SK-N-SH (cell line): Measurements from ENCODE around the gene IPMK. TPM values are rescaled to one million over a fixed set of nuclear protein-coding genes. Genes with fewer than 3 reads are reported as not detected.

Source experiments
- CTCF ChIA-PET: fragments of 300-600, 350-600 bp; formaldehyde crosslinking; extraction: SDS; loops from one replicate; lab custom pipeline; 2021; lab: Yijun Ruan, JAX
- POLR2A ChIA-PET: fragments of 350-600 bp; sonication (Branson Sonifier 250); formaldehyde crosslinking; extraction: SDS; loops from one replicate; lab custom pipeline; 2020; ENCODE audit warnings: antibody characterized with exemption, inconsistent platforms; lab: Yijun Ruan, JAX
- DNase-seq: peaks from one replicate; pipeline ENCODE4 v3.0.0; 2012
- H2AFZ ChIP-seq: fragments of 200-600 bp; sonication (generic); 2 replicates; pipeline ENCODE4 v1.8.1; 2016; ENCODE audit warnings: antibody characterized with exemption, mild to moderate bottlenecking, low read depth
- H3F3A ChIP-seq: fragments of 200-600 bp; sonication (generic); replicated peaks from 2 replicates; pipeline ENCODE3; 2016; ENCODE audit warnings: antibody characterized with exemption, mild to moderate bottlenecking; ENCODE audit not compliant: insufficient read depth
- H3K27ac ChIP-seq, 2 experiments: fragments of 200-500 bp in 1 of 2; fragments of 200-600 bp in 1 of 2; sonication (Bioruptor generic) in 1 of 2; sonication (generic), shearing (Covaris generic) in 1 of 2; 2 replicates each; pipeline versions ENCODE4 v1.5.1 to v1.6.1; 2014 to 2016; ENCODE audit warnings: low read depth in 2 of 2, inconsistent platforms in 1 of 2, low read length in 1 of 2, mild to moderate bottlenecking in 1 of 2, mixed read lengths in 1 of 2
- H3K27me3 ChIP-seq: fragments of 200-600 bp; sonication (generic), shearing (Covaris generic); 2 replicates; pipeline ENCODE4 v1.6.1; 2016; ENCODE audit warnings: mixed run types; ENCODE audit not compliant: insufficient read depth
- H3K36me3 ChIP-seq, 2 experiments: fragments of 200-500 bp in 1 of 2; fragments of 200-600 bp in 1 of 2; sonication (Bioruptor generic) in 1 of 2; sonication (generic) in 1 of 2; replicated peaks in 1 of 2; 2 replicates each; pipeline versions ENCODE3 to v1.5.1; 2014 to 2016; ENCODE audit warnings: low read length in 1 of 2, mild to moderate bottlenecking in 1 of 2; ENCODE audit not compliant: insufficient read depth in 2 of 2, control insufficient read depth in 1 of 2
- H3K4me1 ChIP-seq, 2 experiments: fragments of 200-500 bp in 1 of 2; fragments of 200-600 bp in 1 of 2; sonication (Bioruptor generic) in 1 of 2; sonication (generic), shearing (Covaris generic) in 1 of 2; 2 replicates each; pipeline versions ENCODE4 v1.5.1 to v1.6.1; 2014 to 2016; ENCODE audit warnings: low read depth in 1 of 2, low read length in 1 of 2, mixed run types in 1 of 2; ENCODE audit not compliant: insufficient read depth in 2 of 2, control insufficient read depth in 1 of 2
- H3K4me2 ChIP-seq: fragments of 200-600 bp; sonication (generic), shearing (Covaris generic); 2 replicates; pipeline ENCODE4 v1.6.1; 2017; ENCODE audit warnings: mixed run types
- H3K4me3 ChIP-seq, 2 experiments: fragments of 200-500 bp in 1 of 2; fragments of 200-600 bp in 1 of 2; sonication (Bioruptor generic) in 1 of 2; sonication (generic), shearing (Covaris generic) in 1 of 2; 2 replicates each; pipeline versions ENCODE4 v1.5.1 to v1.8.1; 2014 to 2016; ENCODE audit warnings: low read depth in 2 of 2, inconsistent platforms in 1 of 2, low read length in 1 of 2, mild to moderate bottlenecking in 1 of 2, mixed read lengths in 1 of 2, moderate library complexity in 1 of 2
- H3K79me2 ChIP-seq: fragments of 200-600 bp; sonication (generic); 2 replicates; pipeline ENCODE4 v1.8.1; 2017; ENCODE audit warnings: mild to moderate bottlenecking; ENCODE audit not compliant: insufficient read depth
- H3K9ac ChIP-seq: fragments of 200-600 bp; sonication (generic); 2 replicates; pipeline ENCODE4 v1.6.1; 2017; ENCODE audit warnings: mixed run types
- H3K9me2 ChIP-seq: fragments of 200-600 bp; sonication (generic); 2 replicates; pipeline ENCODE4 v1.6.1; 2017; ENCODE audit warnings: mixed run types
- H3K9me3 ChIP-seq: fragments of 200-600 bp; sonication (generic); 2 replicates; pipeline ENCODE4 v1.6.1; 2017; ENCODE audit warnings: mixed run types, mild to moderate bottlenecking, moderate library complexity
- H4K20me1 ChIP-seq: fragments of 200-600 bp; sonication (generic); 2 replicates; pipeline ENCODE4 v1.6.1; 2017; ENCODE audit warnings: mild to moderate bottlenecking, mixed run types; ENCODE audit not compliant: insufficient read depth
- NFIC ChIP-seq: IDR thresholded peaks from 2 replicates; pipeline ENCODE4 v1.4.0; 2012; ENCODE audit warnings: borderline replicate concordance
- REST ChIP-seq: IDR thresholded peaks from 2 replicates; pipeline ENCODE4 v1.6.1; 2012; ENCODE audit warnings: mild to moderate bottlenecking, low read depth, low read length, moderate library complexity
- TCF12 ChIP-seq: IDR thresholded peaks from 2 replicates; pipeline ENCODE4 v1.4.0; 2012
- YY1 ChIP-seq: IDR thresholded peaks from 2 replicates; pipeline ENCODE4 v1.4.0; 2012; ENCODE audit warnings: low read depth, mild to moderate bottlenecking
- WGBS: methylation state at CpG from one replicate; pipeline ENCODE4 v1.1.6; 2017; ENCODE audit warnings: low lambda C conversion rate; 5-methylcytosine and 5-hydroxymethylcytosine counted together
- polyA plus RNA-seq, 3 experiments: library from polyadenylated mRNA; depleted of rRNA; stranded (reverse); fragments of >200 nt; gene quantifications; 2 replicates each; pipeline ENCODE4 v1.2.3, GENCODE V29; 2012
- TF ChIP-seq, protein P1 (sequence below): fragments of 200-600 bp; sonication (generic); IDR thresholded peaks from 2 replicates; pipeline ENCODE4 v1.6.1; 2017; ENCODE audit warnings: antibody characterized with exemption, mild to moderate bottlenecking, moderate library complexity

The IPMK gene
- polyA plus RNA-seq, 1 of the 3 experiments (the other 2 are of a cell fraction) = 0.71 TPM

DNA sequence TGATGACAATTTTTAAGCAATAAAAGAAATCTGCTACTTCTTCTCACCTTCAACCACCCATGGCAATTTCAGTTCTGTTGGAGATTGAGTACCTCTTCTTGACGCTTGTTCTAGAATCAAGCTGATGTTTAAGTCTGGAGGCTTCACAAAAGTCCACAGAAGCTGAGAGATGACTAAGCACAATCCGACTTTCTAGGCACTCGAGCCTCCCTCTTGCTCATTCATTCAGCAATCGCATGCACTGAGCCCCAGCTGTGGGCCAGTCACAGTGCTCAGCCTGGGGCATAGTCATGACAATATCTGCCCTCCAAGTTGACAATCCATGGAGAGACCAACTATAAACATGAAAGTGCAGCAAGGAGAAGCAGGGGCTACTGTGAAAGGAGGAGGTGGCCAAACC is 103.2 kb downstream of the IPMK start (continued):
- no peak for TF ChIP-seq REST
- TF ChIP-seq YY1 = no peak

GRCh38 chr10:58158806-58159205 is 108.9 kb downstream of the IPMK start:
- no peaks in the 10 kb centered on the region; the same call in 1 of the 2 replicates for H4K20me1 ChIP-seq
- no peak overlapping the region for H3K9ac ChIP-seq
- 73% methylated on average over 4 of the region's 4 CpGs for WGBS
- H3K36me3 ChIP-seq = no peaks in the 10 kb centered on the region
- TF ChIP-seq, protein P1, sequence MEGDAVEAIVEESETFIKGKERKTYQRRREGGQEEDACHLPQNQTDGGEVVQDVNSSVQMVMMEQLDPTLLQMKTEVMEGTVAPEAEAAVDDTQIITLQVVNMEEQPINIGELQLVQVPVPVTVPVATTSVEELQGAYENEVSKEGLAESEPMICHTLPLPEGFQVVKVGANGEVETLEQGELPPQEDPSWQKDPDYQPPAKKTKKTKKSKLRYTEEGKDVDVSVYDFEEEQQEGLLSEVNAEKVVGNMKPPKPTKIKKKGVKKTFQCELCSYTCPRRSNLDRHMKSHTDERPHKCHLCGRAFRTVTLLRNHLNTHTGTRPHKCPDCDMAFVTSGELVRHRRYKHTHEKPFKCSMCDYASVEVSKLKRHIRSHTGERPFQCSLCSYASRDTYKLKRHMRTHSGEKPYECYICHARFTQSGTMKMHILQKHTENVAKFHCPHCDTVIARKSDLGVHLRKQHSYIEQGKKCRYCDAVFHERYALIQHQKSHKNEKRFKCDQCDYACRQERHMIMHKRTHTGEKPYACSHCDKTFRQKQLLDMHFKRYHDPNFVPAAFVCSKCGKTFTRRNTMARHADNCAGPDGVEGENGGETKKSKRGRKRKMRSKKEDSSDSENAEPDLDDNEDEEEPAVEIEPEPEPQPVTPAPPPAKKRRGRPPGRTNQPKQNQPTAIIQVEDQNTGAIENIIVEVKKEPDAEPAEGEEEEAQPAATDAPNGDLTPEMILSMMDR = no peak
- TF ChIP-seq TCF12 (peak; percentile 25; the same call in 1 of the 2 replicates), REST (no peak), NFIC (peak; percentile 50)
- peak; percentile 25 for DNase-seq
- H3F3A ChIP-seq = peaks cover 6% of the 10 kb centered on the region
- CTCF ChIA-PET = interaction anchor here (0.7 kb wide), 1 partner anchor 94 kb away, joined by 5 read pairs; no protein-coding TSS in a partner anchor
- H3K4me3 ChIP-seq = no peak overlapping the region
- POLR2A ChIA-PET = no interaction called here
- H3K4me2 ChIP-seq = no peak overlapping the region
- H3K4me1 ChIP-seq = peaks cover 4% of the 10 kb centered on the region in 2 experiments; a peak in 2 of 4 replicates
- no peak overlapping the region for H2AFZ ChIP-seq
- no peaks in the 10 kb centered on the region for H3K9me2 ChIP-seq
- H3K27me3 ChIP-seq = no peaks in the 10 kb centered on the region
- no peak overlapping the region for H3K27ac ChIP-seq
- no peaks in the 10 kb centered on the region for H3K79me2 ChIP-seq
- no peaks in the 10 kb centered on the region for H3K9me3 ChIP-seq
